GM12892 (cell line): ENCODE results near the gene ZDHHC1.

Experiments
- POLR2AphosphoS5 ChIP-seq: IDR thresholded peaks from 2 replicates; pipeline ENCODE4 v1.6.1; 2011; ENCODE audit warnings: low read depth, low read length, control low read depth
- TAF1 ChIP-seq: IDR thresholded peaks from 2 replicates; pipeline ENCODE4 v1.6.1; 2011; ENCODE audit warnings: low read depth, mild to moderate bottlenecking, control low read depth, low read length, borderline replicate concordance

- TF ChIP-seq TAF1 (no peak), POLR2AphosphoS5 (no peak)
These were observed 27.7 kb downstream of the ZDHHC1 start for GRCh38 chr16:67388591-67388990.
